Activated CD4-positive, alpha-beta T cell treated with anti-CD3 and anti-CD28 coated beads, Interleukin-2, amount 50 U/mL, for 16 hours (primary cell): ENCODE data around the gene HIVEP3.

Experiments
- DNase-seq: peaks from one replicate; pipeline ENCODE4 v3.0.0-alpha.2; 2020

The HIVEP3 gene

GRCh38 chr1:41474490-41475271, 444.0 kb downstream of the HIVEP3 start:
- no peak for DNase-seq

- DNase-seq = no peak
Observed at GRCh38 chr1:41473738-41474362, 444.9 kb downstream of the HIVEP3 start.

GRCh38 chr1:41471658-41472057, 447.1 kb downstream of the HIVEP3 start:
- DNase-seq = no peak

GRCh38 chr1:41469706-41470105, 449.0 kb downstream of the HIVEP3 start:
- no peak for DNase-seq

GRCh38 chr1:41468122-41468762, 450.5 kb downstream of the HIVEP3 start:
- no peak for DNase-seq

GRCh38 chr1:41467673-41468072, 451.0 kb downstream of the HIVEP3 start:
- DNase-seq = no peak

GRCh38 chr1:41466146-41466545, 452.6 kb downstream of the HIVEP3 start:
- DNase-seq = no peak

GRCh38 chr1:41465741-41466140, 453.0 kb downstream of the HIVEP3 start:
- DNase-seq = no peak

- DNase-seq = no peak
Observed at GRCh38 chr1:41464885-41465284, 453.8 kb downstream of the HIVEP3 start.

- DNase-seq = no peak
Observed at GRCh38 chr1:41463516-41463915, 455.2 kb downstream of the HIVEP3 start.

GRCh38 chr1:41462680-41463004, 456.1 kb downstream of the HIVEP3 start:
- no peak for DNase-seq

- DNase-seq = no peak
Observed at GRCh38 chr1:41461790-41462679, 456.7 kb downstream of the HIVEP3 start.

- no peak for DNase-seq
Observed at GRCh38 chr1:41456847-41457540, 461.7 kb downstream of the HIVEP3 start.
